HG02840 (cell line): ENCODE data around the gene PGGHG.
A peak's percentile ranks its signal among the peaks of the same experiment; 100 is the strongest.

Source experiments
- ATAC-seq: cut with Tn5 transposase; IDR thresholded peaks from one replicate; pipeline ENCODE4 v1.9.1; 2021; ENCODE audit warnings: mild to moderate bottlenecking, moderate library complexity, moderate number of reproducible peaks; ENCODE audit not compliant: unreplicated experiment, low FRiP score

Gene PGGHG

DNA sequence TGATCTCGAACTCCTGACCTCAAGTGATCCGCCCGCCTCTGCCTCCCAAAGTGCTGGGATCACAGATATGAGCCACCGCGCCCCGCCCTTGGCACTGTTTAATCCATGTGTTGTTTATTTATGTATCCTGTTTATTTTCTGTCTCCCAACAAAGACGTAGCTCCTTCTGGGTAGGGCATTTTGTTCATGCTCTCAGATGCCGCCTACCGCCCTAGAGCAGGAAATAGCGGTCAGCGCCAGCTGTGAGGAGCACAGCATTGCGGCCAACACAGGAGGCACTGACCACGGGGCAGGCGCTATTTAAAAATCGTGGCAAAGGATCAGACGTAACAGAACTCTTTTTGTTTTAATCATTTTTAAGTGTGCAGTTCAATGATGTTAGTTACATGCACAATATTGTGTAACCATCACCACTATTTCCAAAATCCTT, 20.2 kb upstream of the PGGHG start:
- peak; percentile 37 for ATAC-seq

DNA sequence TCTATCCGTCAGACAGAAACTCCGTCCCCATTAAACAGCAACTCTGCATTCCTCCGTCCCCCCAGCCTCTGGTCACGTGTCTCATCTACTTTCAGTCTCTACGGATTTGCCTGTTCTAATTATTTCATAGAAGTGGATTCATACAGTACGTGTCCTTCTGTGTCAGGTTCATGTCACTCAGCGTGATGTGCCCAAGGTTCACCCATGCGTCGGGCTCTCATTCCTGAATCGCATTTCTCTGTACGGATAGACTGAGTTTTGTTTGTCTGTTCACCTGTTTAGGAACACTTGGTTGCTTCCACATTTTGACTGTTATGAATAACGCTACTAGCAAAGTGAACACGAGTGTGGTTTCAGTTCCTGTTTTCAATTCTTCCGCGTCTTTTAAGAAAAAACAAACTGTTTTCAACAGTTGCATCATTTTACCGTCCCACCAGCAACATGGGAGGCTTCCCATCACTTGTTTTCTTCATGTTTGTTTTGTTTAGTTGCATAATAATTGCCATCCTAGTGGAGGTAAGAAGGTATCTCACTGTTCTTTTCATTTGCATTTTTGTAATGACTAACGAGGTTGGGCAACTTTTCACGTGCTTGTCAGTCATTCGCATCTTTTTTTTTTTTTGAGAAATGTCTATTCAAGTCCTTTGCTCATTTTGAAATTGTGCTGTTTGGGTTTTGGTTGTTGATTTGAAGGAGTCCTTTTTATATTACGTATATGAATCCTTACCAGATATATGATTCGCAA, 19.6 kb upstream of the PGGHG start:
- ATAC-seq, result peak; percentile 73

DNA sequence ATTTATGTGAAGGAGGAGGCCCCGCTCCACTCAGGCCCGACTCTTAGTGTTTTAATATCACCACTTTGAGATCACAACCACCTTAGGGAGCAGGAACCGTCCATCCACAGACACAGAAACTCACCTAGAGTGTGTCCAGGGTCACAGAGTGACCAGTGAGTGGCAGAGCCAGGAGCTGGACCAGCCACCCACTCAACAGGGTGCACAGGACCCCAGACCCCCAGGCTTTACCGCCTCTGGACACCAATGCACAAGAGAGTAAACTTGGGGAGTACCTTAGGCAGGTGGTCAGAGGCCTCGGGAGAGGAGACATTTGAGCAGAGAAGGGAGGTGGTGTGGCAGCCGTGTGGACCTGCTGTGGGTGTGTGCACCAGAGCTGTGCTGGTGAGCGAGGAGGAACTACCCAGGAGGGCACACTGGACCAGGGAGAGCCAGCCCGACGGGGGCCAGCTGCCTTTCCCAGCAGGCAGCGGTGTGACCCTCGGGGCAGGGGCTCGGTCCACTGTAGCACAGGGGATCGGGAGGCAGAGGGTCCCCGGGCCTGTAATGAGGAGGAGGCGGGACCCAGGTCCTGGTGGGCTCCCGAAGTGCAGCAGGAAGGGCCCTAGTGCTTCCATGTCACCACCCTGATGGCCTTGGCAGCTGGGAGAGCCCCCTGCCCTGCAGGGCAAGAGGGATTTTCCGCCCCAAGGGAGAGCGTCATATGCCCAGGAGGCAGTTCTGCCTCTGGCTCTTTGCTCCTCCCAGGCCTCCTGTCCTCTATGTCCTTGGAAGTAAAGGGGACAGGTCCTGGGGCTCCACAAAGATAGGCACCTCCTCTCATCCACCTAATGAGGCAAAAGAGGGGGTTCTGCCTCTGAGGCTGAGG, 18.2 kb upstream of the PGGHG start:
- no peak for ATAC-seq

DNA sequence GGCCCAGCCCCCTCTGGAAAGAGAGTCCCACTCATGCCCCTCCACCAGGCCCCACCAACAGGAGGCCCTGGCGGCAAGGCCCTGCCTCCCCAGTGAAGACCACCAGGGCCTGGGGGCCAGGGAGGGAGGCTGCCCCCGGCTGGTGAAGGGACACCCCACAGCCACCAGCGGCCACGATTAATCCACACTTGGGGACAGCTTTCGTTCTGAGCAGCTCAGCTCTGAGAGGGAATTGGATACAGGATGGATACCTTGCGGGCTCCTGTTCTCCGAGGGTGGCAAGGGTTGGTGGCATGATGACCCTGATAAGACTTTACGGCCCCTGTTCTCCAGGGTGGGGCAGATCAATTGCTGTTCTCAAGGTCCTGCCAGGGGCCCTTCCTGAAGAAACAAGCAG, 17.6 kb upstream of the PGGHG start:
- ATAC-seq, result no peak

DNA sequence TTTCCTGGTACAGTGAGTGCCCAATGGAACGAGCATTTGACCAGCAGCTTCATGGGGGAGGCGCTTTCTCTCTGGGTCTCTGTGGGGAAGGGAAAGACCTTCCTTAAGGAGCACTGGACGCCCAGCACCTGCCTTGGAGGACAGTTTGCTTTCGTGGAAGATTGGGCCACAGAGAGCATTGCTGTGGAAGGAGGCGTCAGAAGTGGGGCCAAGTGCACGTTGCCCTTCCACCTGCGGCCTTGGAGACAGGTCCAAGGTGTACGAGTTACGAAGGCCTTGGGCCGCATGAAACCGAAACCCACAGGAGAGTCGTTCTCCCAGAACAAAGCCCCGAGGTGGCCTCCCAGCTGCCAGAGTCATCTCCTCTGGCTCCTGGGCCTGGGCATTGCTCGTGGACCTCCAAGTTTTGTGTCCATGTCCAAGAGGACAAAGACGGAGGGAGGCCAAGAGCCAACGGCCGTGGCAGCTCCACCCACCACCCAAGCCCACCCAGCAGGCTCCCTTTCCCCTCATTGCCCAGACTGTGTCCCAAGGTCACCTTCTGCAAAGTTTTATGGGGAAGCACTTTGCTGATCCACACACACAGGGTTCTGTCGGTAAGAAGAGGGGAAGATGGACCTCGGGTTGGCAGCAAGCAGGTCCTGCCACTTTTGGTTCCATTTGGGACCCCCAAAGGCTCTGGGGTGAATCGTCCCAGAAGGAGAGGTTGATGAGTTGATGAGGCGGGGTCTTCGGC, 16.6 kb upstream of the PGGHG start:
- ATAC-seq, result no peak

DNA sequence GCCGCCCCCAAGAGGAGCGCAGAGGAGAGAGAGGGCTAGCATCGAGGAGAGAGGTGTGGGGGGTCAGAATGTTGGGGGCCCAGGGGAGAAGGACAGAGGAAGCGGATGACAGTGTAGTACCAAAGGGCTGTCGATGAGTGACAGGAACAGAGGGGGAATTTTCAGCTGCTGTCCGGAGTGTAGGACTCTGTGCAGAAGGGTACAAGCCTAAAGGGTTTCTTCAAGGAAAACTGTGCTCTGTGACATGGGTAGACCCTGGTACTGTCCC, 16.1 kb upstream of the PGGHG start:
- ATAC-seq, result no peak

DNA sequence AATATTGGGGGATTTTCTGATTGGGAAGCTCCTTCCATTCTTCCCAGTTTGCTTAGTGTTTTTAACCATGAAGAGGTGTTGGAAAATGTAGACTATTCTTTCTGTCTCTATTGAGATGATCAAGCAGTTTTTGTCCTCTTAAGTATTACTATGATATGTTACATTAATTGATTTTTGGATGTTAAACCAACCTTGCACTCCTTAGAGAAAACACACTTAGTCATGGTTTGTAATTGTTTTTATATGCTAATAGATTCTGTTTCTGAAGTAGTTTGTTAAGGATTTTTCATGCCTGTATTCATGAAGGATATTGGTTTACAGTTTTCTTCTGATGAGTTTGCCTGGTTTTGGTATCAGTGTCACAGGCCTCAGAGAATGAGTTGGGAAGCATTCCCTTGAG, 12.7 kb upstream of the PGGHG start:
- ATAC-seq, result no peak

DNA sequence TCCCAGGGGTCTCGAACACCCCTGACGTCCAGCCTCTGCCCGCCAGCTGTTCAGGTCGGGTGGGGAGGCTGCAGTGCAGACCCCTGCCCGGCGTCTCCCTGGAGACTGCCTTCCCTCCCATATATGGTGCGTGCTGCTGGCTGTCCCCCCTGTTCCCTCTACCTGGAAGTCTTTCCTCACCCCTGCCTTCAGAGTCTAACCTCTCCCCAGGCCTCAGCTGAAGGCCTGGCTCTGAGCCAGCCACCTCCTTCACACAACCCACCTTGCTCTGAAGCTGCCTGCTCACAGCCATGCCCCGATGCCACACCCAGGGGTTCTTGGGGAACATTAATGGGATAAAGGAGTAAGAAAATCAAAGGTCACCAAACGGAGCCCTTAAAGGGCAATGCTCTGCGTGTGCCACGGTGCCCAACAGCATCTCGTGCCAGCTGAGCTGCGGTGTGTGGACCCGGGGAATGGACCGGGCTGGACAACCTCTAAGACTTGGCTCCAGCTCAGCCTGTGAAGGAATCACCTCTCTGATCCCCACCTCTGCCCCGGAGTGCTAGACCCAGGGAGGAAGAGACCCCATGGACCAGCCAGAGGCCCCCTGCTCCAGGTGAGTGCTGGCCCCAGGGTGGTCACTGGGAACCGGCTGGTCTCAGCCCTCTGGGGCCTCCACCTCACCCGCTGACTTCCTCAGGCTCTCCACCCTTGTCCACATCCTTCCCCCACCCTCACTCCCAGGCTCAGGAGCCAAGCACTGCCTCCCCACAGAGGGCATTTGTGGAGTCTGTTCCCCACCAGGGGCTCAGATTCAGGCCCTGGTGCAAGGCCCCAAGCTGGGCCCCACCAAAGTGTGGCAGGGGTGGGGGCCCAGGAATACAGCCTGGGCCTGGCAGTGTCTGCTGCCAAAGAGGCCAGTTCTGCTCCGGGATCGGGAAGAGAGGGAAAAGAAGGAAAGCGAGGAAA, 10.7 kb upstream of the PGGHG start, which contains the start of gene NLRP6:
Gene NLRP6, plus strand, starts transcription at position 407 of the 951 bp plus-strand sequence. Its CDS starts 163 bp downstream, at position 570.
- ATAC-seq, result no peak

DNA sequence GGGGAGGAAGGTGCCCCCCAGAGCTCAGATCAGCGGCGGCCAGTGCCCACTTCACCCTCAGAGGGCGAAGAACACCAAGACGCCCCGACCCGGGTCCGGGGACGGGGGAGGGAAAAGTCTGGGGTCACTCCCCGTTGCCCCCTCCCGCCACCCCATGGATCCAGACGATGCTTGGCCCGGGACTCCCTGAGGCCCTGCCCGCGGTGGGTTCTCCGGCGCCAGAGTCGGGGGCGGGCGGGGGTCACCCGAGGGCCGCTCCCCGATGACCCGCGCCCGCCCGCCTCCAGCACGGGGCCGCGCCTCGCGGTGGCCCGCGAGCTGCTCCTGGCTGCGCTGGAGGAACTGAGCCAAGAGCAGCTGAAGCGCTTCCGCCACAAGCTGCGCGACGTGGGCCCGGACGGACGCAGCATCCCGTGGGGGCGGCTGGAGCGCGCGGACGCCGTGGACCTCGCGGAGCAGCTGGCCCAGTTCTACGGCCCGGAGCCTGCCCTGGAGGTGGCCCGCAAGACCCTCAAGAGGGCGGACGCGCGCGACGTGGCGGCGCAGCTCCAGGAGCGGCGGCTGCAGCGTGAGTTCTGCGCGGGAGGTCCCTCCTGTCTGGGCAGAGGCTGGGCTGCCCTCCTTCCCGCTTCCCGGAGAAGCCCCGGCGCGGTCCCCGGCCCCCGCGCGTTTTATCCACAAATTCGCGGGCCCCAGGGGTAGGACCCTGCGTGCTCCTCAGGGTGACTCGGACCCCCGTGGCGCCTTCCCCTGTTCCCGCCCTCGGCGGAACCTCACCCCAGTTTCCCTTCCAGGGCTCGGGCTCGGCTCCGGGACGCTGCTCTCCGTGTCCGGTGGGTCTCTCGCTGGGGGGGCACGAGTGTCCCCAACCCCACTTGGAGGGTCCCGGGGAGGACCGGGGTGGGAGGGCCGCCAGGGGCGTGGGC, 9.6 kb upstream of the PGGHG start:
- ATAC-seq, result no peak

DNA sequence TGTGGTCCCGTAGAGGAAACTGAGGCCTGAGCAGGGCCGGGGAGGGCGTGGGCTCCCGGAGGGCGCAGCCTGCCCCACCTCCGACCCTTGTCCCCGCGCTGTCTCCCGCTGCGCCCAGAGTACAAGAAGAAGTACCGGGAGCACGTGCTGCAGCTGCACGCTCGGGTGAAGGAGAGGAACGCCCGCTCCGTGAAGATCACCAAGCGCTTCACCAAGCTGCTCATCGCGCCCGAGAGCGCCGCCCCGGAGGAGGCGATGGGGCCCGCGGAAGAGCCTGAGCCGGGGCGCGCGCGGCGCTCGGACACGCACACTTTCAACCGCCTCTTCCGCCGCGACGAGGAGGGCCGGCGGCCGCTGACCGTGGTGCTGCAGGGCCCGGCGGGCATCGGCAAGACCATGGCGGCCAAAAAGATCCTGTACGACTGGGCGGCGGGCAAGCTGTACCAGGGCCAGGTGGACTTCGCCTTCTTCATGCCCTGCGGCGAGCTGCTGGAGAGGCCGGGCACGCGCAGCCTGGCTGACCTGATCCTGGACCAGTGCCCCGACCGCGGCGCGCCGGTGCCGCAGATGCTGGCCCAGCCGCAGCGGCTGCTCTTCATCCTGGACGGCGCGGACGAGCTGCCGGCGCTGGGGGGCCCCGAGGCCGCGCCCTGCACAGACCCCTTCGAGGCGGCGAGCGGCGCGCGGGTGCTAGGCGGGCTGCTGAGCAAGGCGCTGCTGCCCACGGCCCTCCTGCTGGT, 8.8 kb upstream of the PGGHG start:
- no peak for ATAC-seq

DNA sequence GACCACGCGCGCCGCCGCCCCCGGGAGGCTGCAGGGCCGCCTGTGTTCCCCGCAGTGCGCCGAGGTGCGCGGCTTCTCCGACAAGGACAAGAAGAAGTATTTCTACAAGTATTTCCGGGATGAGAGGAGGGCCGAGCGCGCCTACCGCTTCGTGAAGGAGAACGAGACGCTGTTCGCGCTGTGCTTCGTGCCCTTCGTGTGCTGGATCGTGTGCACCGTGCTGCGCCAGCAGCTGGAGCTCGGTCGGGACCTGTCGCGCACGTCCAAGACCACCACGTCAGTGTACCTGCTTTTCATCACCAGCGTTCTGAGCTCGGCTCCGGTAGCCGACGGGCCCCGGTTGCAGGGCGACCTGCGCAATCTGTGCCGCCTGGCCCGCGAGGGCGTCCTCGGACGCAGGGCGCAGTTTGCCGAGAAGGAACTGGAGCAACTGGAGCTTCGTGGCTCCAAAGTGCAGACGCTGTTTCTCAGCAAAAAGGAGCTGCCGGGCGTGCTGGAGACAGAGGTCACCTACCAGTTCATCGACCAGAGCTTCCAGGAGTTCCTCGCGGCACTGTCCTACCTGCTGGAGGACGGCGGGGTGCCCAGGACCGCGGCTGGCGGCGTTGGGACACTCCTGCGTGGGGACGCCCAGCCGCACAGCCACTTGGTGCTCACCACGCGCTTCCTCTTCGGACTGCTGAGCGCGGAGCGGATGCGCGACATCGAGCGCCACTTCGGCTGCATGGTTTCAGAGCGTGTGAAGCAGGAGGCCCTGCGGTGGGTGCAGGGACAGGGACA, 8.0 kb upstream of the PGGHG start:
- no peak for ATAC-seq

DNA sequence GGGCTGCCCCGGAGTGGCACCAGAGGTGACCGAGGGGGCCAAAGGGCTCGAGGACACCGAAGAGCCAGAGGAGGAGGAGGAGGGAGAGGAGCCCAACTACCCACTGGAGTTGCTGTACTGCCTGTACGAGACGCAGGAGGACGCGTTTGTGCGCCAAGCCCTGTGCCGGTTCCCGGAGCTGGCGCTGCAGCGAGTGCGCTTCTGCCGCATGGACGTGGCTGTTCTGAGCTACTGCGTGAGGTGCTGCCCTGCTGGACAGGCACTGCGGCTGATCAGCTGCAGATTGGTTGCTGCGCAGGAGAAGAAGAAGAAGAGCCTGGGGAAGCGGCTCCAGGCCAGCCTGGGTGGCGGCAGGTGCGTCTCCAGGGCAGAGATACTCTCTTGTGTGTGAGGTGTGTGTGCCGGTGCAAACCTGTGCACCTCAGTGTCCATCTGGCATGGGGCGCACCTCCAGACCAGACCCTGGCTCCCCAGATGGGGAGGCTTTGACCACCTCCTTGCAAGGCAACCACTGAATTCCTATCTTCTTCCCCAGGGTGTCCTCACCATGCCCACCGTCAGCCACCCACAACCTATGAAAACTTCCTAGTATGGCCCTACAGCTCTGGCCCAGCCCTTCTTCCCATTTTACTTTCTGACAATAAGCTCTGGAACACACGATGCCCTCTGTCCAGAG, 7.3 kb upstream of the PGGHG start:
- ATAC-seq, result no peak

DNA sequence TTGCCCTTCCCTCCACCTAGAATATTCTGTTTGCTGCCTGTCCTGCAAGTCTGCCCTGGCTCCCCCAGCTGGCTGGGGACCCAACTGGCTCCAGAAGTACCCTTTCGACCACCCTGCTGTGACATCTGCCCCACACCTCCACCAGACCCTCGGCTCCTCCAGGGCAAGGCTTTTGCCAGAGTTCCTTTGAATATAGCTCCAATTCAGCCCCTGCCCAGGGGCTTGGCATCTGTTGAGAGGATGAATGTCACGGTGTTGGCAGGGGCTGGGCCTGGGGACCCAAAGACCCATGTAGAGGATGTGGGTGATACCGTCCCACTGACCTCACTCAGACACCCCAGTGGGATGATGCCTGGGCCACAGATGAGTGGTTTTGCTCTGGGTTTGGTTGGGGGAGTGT, 6.8 kb upstream of the PGGHG start:
- ATAC-seq, result no peak

DNA sequence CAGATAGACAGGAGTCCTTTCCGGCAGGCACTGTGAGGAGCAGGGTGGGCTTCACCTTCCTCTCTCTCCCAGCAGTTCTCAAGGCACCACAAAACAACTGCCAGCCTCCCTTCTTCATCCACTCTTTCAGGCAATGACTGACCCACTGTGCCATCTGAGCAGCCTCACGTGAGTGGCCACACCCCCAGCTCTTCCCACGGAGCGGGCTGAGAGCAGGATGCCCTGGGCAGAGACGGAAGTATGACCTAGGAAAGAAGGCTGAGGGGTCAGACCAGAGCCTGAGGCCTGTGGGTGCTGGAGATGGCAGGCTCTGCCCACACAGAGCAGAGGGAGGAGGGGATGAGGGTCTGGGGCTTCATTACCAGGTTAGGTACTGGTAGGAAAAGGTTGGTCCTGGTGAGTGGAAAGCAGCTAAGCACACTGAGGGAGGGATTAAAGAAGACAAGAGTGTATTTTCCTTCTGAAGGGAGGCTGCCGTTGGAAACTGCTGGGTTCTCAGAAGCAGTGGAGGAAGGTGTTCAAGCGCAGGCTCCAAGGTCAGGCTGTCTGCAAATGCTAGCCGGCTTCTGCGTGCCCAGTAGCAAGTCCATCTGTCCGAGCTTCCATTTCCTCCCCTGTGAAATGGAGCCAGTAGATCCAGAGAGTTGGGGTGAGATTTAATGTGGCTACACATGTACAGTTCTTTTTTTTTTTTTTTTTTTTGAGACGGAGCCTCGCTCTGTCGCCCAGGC, 6.1 kb upstream of the PGGHG start:
- ATAC-seq, result no peak

DNA sequence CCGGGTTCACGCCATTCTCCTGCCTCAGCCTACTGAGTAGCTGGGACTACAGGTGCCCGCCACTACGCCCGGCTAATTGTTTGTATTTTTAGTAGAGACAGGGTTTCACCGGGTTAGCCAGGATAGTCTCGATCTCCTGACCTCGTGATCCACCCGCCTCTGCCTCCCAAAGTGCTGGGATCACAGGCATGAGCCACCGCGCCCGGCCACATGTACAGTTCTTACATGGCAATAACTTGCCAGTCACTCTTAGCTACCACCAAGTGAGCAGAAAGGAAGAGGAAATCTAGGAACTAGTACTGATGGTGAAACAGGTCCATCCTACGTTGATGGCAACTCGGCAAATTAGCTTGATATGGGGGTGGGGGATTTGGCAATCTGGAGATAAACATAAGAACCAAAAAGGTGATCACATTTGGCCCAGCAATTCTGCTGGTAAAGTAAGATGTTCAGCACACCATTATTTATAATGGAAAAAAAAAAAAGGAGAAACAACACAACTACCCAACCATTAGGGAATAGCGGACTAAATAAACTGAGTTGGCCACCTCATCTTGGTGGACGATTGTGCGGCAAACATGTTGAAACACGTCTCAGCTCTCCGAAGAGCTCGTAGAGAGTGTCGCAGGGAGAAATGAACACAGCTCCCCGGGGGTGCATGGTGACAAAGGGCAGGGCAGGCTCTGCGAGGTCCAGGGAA, 5.4 kb upstream of the PGGHG start:
- ATAC-seq, result no peak
